WERI-Rb-1 (cell line): ENCODE data around the gene LAMB3.

Experiments used
- DNase-seq: peaks from one replicate; pipeline ENCODE4 v3.0.0-alpha.2; 2020
- H3K27ac ChIP-seq: fragments of 250-450 bp; sonication (Bioruptor Pico); 2 replicates; pipeline ENCODE4 v1.5.1; 2020; ENCODE audit warnings: mild to moderate bottlenecking, moderate library complexity
- H3K27me3 ChIP-seq: fragments of 250-450 bp; sonication (Bioruptor Pico); 2 replicates; pipeline ENCODE4 v1.5.1; 2021; ENCODE audit warnings: mild to moderate bottlenecking, low read depth, moderate library complexity; ENCODE audit not compliant: insufficient read depth, severe bottlenecking
- H3K36me3 ChIP-seq: fragments of 250-450 bp; sonication (Bioruptor Pico); 2 replicates; pipeline ENCODE4 v1.5.1; 2020; ENCODE audit warnings: mild to moderate bottlenecking, moderate library complexity
- H3K4me3 ChIP-seq: 2 replicates; pipeline ENCODE4 v1.5.1; 2011; ENCODE audit warnings: low read depth, mild to moderate bottlenecking, control low read depth, low read length
- H3K9me3 ChIP-seq: fragments of 250-450 bp; sonication (Bioruptor Pico); 2 replicates; pipeline ENCODE4 v1.5.1; 2021; ENCODE audit warnings: mild to moderate bottlenecking, moderate library complexity; ENCODE audit not compliant: severe bottlenecking
- CTCF ChIP-seq: IDR thresholded peaks from 2 replicates; pipeline ENCODE4 v1.5.1; 2011; ENCODE audit warnings: low read depth, mild to moderate bottlenecking, control low read depth, inconsistent platforms, low read length

Gene LAMB3

GRCh38 chr1:209611771-209612570 lies 40.3 kb downstream of the LAMB3 start:
- no peaks in the 10 kb centered on the region for H3K9me3 ChIP-seq
- H3K27me3 ChIP-seq, result peaks cover 75% of the 10 kb centered on the region
- H3K4me3 ChIP-seq, result no peak overlapping the region
- no peaks in the 10 kb centered on the region for H3K36me3 ChIP-seq
- no peak overlapping the region for H3K27ac ChIP-seq
- no peak for DNase-seq
- 0 out of 2 replicates have a peak, but pooled peaks have one; percentile 11 for TF ChIP-seq CTCF

- DNase-seq, result no peak
- no peak overlapping the region for H3K27ac ChIP-seq
- peaks cover 68% of the 10 kb centered on the region for H3K27me3 ChIP-seq
- H3K9me3 ChIP-seq, result no peaks in the 10 kb centered on the region
- no peak for TF ChIP-seq CTCF
- no peak overlapping the region for H3K4me3 ChIP-seq
- no peaks in the 10 kb centered on the region for H3K36me3 ChIP-seq
Observed at GRCh38 chr1:209610631-209610905, 41.7 kb downstream of the LAMB3 start.

GRCh38 chr1:209609791-209610630 lies 42.2 kb downstream of the LAMB3 start:
- no peak overlapping the region for H3K4me3 ChIP-seq
- no peak overlapping the region for H3K27ac ChIP-seq
- H3K9me3 ChIP-seq, result no peaks in the 10 kb centered on the region
- no peak for TF ChIP-seq CTCF
- H3K36me3 ChIP-seq, result no peaks in the 10 kb centered on the region
- DNase-seq, result no peak
- H3K27me3 ChIP-seq, result peaks cover 68% of the 10 kb centered on the region

- peaks cover 65% of the 10 kb centered on the region for H3K27me3 ChIP-seq
- H3K36me3 ChIP-seq, result no peaks in the 10 kb centered on the region
- TF ChIP-seq CTCF, result no peak
- H3K4me3 ChIP-seq, result no peak overlapping the region
- no peak for DNase-seq
- H3K9me3 ChIP-seq, result no peaks in the 10 kb centered on the region
- H3K27ac ChIP-seq, result no peak overlapping the region
Observed at GRCh38 chr1:209609041-209609790, 43.0 kb downstream of the LAMB3 start.

- TF ChIP-seq CTCF, result no peak
- no peak overlapping the region for H3K4me3 ChIP-seq
- H3K27ac ChIP-seq, result no peak overlapping the region
- peaks cover 61% of the 10 kb centered on the region for H3K27me3 ChIP-seq
- DNase-seq, result no peak
- H3K36me3 ChIP-seq, result no peaks in the 10 kb centered on the region
- H3K9me3 ChIP-seq, result no peaks in the 10 kb centered on the region
Observed at GRCh38 chr1:209607795-209608178, 44.4 kb downstream of the LAMB3 start.
